AG04450 (cell line): ENCODE data around the gene PRKCSH. TPM values are rescaled to one million over a fixed set of nuclear protein-coding genes. Genes with fewer than 3 reads are reported as not detected.
"Not testable (repeated sequence)": the region's sequence is repeated elsewhere in the genome, so short reads cannot be mapped to it uniquely, and the experiment has no call there.

Source experiments
- CTCF ChIA-PET: fragments of 300-600, 350-600 bp; formaldehyde crosslinking; extraction: SDS; loops from one replicate; lab custom pipeline; 2022; ENCODE audit warnings: antibody characterized with exemption, inconsistent platforms; lab: Charles Lee
- POLR2A ChIA-PET: fragments of 350-600 bp; formaldehyde crosslinking; extraction: SDS; loops from one replicate; lab custom pipeline; 2021; ENCODE audit warnings: antibody characterized with exemption, inconsistent platforms; lab: Yijun Ruan, JAX
- DNase-seq: peaks from one replicate; pipeline ENCODE4 v3.0.0-alpha.2; 2011; ENCODE audit warnings: low read depth, low spot score
- H3K27ac ChIP-seq: one replicate; pipeline ENCODE4 v1.5.1; 2012; ENCODE audit warnings: low read depth, low read length, control low read depth
- H3K27me3 ChIP-seq: one replicate; pipeline ENCODE4 v1.6.0; 2012; ENCODE audit warnings: low read length; ENCODE audit not compliant: control insufficient read depth, insufficient read depth
- H3K4me3 ChIP-seq: 2 replicates; pipeline ENCODE4 v1.5.1; 2011; ENCODE audit warnings: mild to moderate bottlenecking, low read depth, low read length, control low read depth
- H3K9me3 ChIP-seq: 2 replicates; pipeline ENCODE4 v1.5.1; 2012; ENCODE audit warnings: low read length; ENCODE audit not compliant: control insufficient read depth, insufficient read depth
- CTCF ChIP-seq: IDR thresholded peaks from 2 replicates; pipeline ENCODE4 v1.5.1; 2011; ENCODE audit warnings: low read depth, low read length, control low read depth, inconsistent platforms
- polyA plus RNA-seq: library from polyadenylated mRNA; depleted of rRNA; stranded (reverse); fragments of >200 nt; gene quantifications from 2 replicates; pipeline ENCODE4 v1.2.3, GENCODE V29; 2011

Gene PRKCSH
- polyA plus RNA-seq, 1 experiment = 125 TPM

GRCh38 chr19:11464333-11465265, 29.2 kb downstream of the PRKCSH start:
- ChIA-PET POLR2A (no interaction called here), CTCF (no interaction called here)
- no peak for DNase-seq
- TF ChIP-seq CTCF = no peak
- H3K27me3 ChIP-seq = no peaks in the 10 kb centered on the region
- no peak overlapping the region for H3K27ac ChIP-seq
- H3K4me3 ChIP-seq = no peak overlapping the region
- H3K9me3 ChIP-seq = peaks cover 5% of the 10 kb centered on the region; the same call in 1 of the 2 replicates

- no peak for DNase-seq
- CTCF ChIA-PET = no interaction called here
Measured at GRCh38 chr19:11465600-11465999, 30.2 kb downstream of the PRKCSH start.

GRCh38 chr19:11468266-11468845, 32.9 kb downstream of the PRKCSH start:
- H3K27me3 ChIP-seq, H3K27ac ChIP-seq, DNase-seq, H3K4me3 ChIP-seq, POLR2A ChIA-PET, H3K9me3 ChIP-seq: not testable (repeated sequence)
- CTCF ChIA-PET = interaction anchor here (0.6 to 2.4 kb wide), 3 partner anchors 14 to 375 kb away, joined by 3 to 10 read pairs (median 8); no protein-coding TSS in a partner anchor

More at GRCh38 chr19:11465600-11465999, 30.2 kb downstream of the PRKCSH start:
- TF ChIP-seq CTCF = no peak
- H3K27me3 ChIP-seq = no peaks in the 10 kb centered on the region
- peaks cover 5% of the 10 kb centered on the region; the same call in 1 of the 2 replicates for H3K9me3 ChIP-seq
- POLR2A ChIA-PET = no interaction called here
- no peak overlapping the region for H3K27ac ChIP-seq
- H3K4me3 ChIP-seq = no peak overlapping the region

- no peaks in the 10 kb centered on the region for H3K9me3 ChIP-seq
- TF ChIP-seq CTCF = no peak
- DNase-seq = no peak
- H3K27me3 ChIP-seq = peaks cover 17% of the 10 kb centered on the region
- no peak overlapping the region for H3K4me3 ChIP-seq
- ChIA-PET CTCF (interaction anchor here (1.0 kb wide), 1 partner anchor 9 kb away, joined by 4 read pairs; no protein-coding TSS in a partner anchor), POLR2A (no interaction called here)
- no peak overlapping the region for H3K27ac ChIP-seq
Measured at GRCh38 chr19:11473725-11474124, 38.3 kb downstream of the PRKCSH start.

GRCh38 chr19:11475343-11475742, 39.9 kb downstream of the PRKCSH start:
- POLR2A ChIA-PET = interaction anchor here (0.6 kb wide), 1 partner anchor 235 kb away, joined by 5 read pairs; no protein-coding TSS in a partner anchor
- not testable (repeated sequence) for H3K27ac ChIP-seq, H3K9me3 ChIP-seq, H3K4me3 ChIP-seq, DNase-seq
- CTCF ChIA-PET = interaction anchor here (0.7 kb wide), 2 partner anchors 28 to 92 kb away, joined by 3 to 6 read pairs; no protein-coding TSS in a partner anchor
- peaks cover 27% of the 10 kb centered on the region for H3K27me3 ChIP-seq
